IMR-90 (cell line): ENCODE data around the gene KIF4B. TPM values are rescaled to one million over a fixed set of nuclear protein-coding genes. Genes with fewer than 3 reads are reported as not detected.

Experiments used
- ATAC-seq: fragments of 200-7000 bp; cut with Tn5 transposase; 2 replicates; pipeline ENCODE4 v1.9.1; 2020; ENCODE audit warnings: low read depth, mild to moderate bottlenecking, moderate library complexity
- BruUV-seq: library from RNA; stranded (reverse); fragments of 400-500 nt; replicated peaks from 2 replicates; lab custom pipeline; 2021; lab: Mats Ljungman, UMichigan
- CTCF ChIA-PET: fragments of 300-600 bp; formaldehyde crosslinking; extraction: SDS; loops from one replicate; lab custom pipeline; 2021; ENCODE audit warnings: antibody characterized with exemption; lab: Yijun Ruan, JAX
- POLR2A ChIA-PET: fragments of 300-600 bp; sonication (Branson Sonifier 250); formaldehyde crosslinking; loops from one replicate; lab custom pipeline; 2022; ENCODE audit warnings: antibody characterized with exemption; ENCODE audit not compliant: unreplicated experiment; lab: Charles Lee
- DNase-seq: peaks from one replicate; pipeline ENCODE4 v3.0.0; 2013
- H2AFZ ChIP-seq: replicated peaks from 2 replicates; pipeline ENCODE3; 2013; ENCODE audit warnings: low read length, mild to moderate bottlenecking; ENCODE audit not compliant: poor library complexity
- H2AK5ac ChIP-seq: 2 replicates; pipeline ENCODE4 v1.6.1; 2013; ENCODE audit warnings: low read depth, low read length, inconsistent platforms
- H2AK9ac ChIP-seq: replicated peaks from 2 replicates; pipeline ENCODE3; 2013; ENCODE audit warnings: mild to moderate bottlenecking, low read depth, low read length, moderate library complexity; ENCODE audit not compliant: poor library complexity
- H2BK120ac ChIP-seq: 2 replicates; pipeline ENCODE4 v1.6.1; 2013; ENCODE audit warnings: low read depth, low read length, inconsistent platforms
- H2BK15ac ChIP-seq: 3 replicates; pipeline ENCODE4 v1.6.1; 2013; ENCODE audit warnings: low read depth, low read length, inconsistent platforms
- H2BK20ac ChIP-seq: 2 replicates; pipeline ENCODE4 v1.6.1; 2013; ENCODE audit warnings: low read depth, mild to moderate bottlenecking, inconsistent platforms, low read length, moderate library complexity
- H2BK5ac ChIP-seq: 2 replicates; pipeline ENCODE4 v1.6.1; 2013; ENCODE audit warnings: mild to moderate bottlenecking, low read depth, low read length, inconsistent platforms; ENCODE audit not compliant: poor library complexity, severe bottlenecking
- H3K14ac ChIP-seq: replicated peaks from 2 replicates; pipeline ENCODE4 v1.6.1; 2013; ENCODE audit warnings: low read depth, low read length, inconsistent platforms
- H3K18ac ChIP-seq: 2 replicates; pipeline ENCODE4 v1.6.1; 2013; ENCODE audit warnings: low read depth, low read length, control low read depth
- H3K23ac ChIP-seq: 2 replicates; pipeline ENCODE4 v1.6.1; 2013; ENCODE audit warnings: low read depth, low read length, inconsistent platforms
- H3K27ac ChIP-seq: 2 replicates; pipeline ENCODE4 v1.5.1; 2013; ENCODE audit warnings: mild to moderate bottlenecking, control low read depth, low read length; ENCODE audit not compliant: insufficient read depth
- H3K27me3 ChIP-seq: 2 replicates; pipeline ENCODE4 v1.6.1; 2013; ENCODE audit warnings: low read length; ENCODE audit not compliant: control insufficient read depth, insufficient read depth
- H3K36me3 ChIP-seq: 2 replicates; pipeline ENCODE4 v1.6.1; 2013; ENCODE audit warnings: low read length, mixed read lengths; ENCODE audit not compliant: control insufficient read depth, insufficient read depth
- H3K4ac ChIP-seq: 2 replicates; pipeline ENCODE4 v1.6.1; 2013; ENCODE audit warnings: low read depth, low read length, inconsistent platforms
- H3K4me1 ChIP-seq: 2 replicates; pipeline ENCODE4 v1.6.1; 2013; ENCODE audit warnings: low read length, mixed read lengths; ENCODE audit not compliant: control insufficient read depth, insufficient read depth
- H3K4me2 ChIP-seq: 2 replicates; pipeline ENCODE4 v1.6.1; 2013; ENCODE audit warnings: low read depth, mild to moderate bottlenecking, control low read depth, low read length, moderate library complexity
- H3K4me3 ChIP-seq: 2 replicates; pipeline ENCODE4 v1.5.1; 2013; ENCODE audit warnings: low read depth, mild to moderate bottlenecking, control low read depth, low read length, moderate library complexity; ENCODE audit not compliant: insufficient read depth
- H3K56ac ChIP-seq: 2 replicates; pipeline ENCODE4 v1.6.1; 2013; ENCODE audit warnings: low read length, inconsistent platforms; ENCODE audit not compliant: insufficient read depth; ENCODE audit errors: extremely low read depth
- H3K79me1 ChIP-seq, 2 experiments: 2 replicates each; pipeline ENCODE4 v1.6.1; 2013; ENCODE audit warnings: low read length in 2 of 2, inconsistent platforms in 1 of 2, low read depth in 1 of 2
- H3K9ac ChIP-seq: 2 replicates; pipeline ENCODE4 v1.6.1; 2013; ENCODE audit warnings: low read depth, low read length, control low read depth
- H3K9me1 ChIP-seq: 2 replicates; pipeline ENCODE4 v1.6.1; 2013; ENCODE audit warnings: low read length, inconsistent platforms; ENCODE audit not compliant: insufficient read depth
- H3K9me3 ChIP-seq: 2 replicates; pipeline ENCODE4 v1.6.1; 2013; ENCODE audit warnings: low read length; ENCODE audit not compliant: control insufficient read depth, insufficient read depth
- H4K20me1 ChIP-seq: 2 replicates; pipeline ENCODE4 v1.6.1; 2013; ENCODE audit warnings: low read length, inconsistent platforms; ENCODE audit not compliant: insufficient read depth
- H4K5ac ChIP-seq: 2 replicates; pipeline ENCODE4 v1.6.1; 2013; ENCODE audit warnings: mild to moderate bottlenecking, low read depth, low read length, control low read depth
- H4K8ac ChIP-seq, 2 experiments: 2 replicates each; pipeline ENCODE4 v1.6.1; 2013; ENCODE audit warnings: low read depth in 2 of 2, low read length in 2 of 2, control low read depth in 1 of 2, inconsistent platforms in 1 of 2
- H4K91ac ChIP-seq: 2 replicates; pipeline ENCODE4 v1.6.1; 2013; ENCODE audit warnings: low read depth, low read length, inconsistent platforms; ENCODE audit not compliant: insufficient read depth
- USF2 ChIP-seq: fragments of 150-350 bp; IDR thresholded peaks from 2 replicates; pipeline ENCODE4 v1.6.1; 2017; ENCODE audit warnings: mild to moderate bottlenecking, antibody characterized with exemption, low read length, low read depth
- WGBS, 2 experiments: methylation state at CpG; one replicate each; pipeline versions ENCODE4 v1.1.5 to v1.1.7; 2013; ENCODE audit warnings: missing lambda C conversion rate in 2 of 2; ENCODE audit not compliant: insufficient read length in 1 of 2; ENCODE audit errors: extremely low coverage in 2 of 2; 5-methylcytosine and 5-hydroxymethylcytosine counted together
- dilution Hi-C: fragments of 300-500 bp; cut with HindIII; formaldehyde crosslinking; loops from one replicate; pipeline ENCODE4 v1.14.3; 2018; ENCODE audit warnings: low sequenced_read_pairs; ENCODE audit not compliant: unreplicated experiment
- in situ Hi-C: fragments of 300-500 bp; cut with MboI; formaldehyde crosslinking; loops from 3 replicates; pipeline ENCODE4 v1.14.3; 2019; ENCODE audit warnings: low sequenced_read_pairs, inconsistent platforms, mixed read lengths
- intact Hi-C: fragments of 100-400 bp; cut with micrococcal nuclease; formaldehyde crosslinking; loops from 2 replicates; pipeline ENCODE4 v1.10.0; 2022
- polyA plus RNA-seq, 3 experiments: library from polyadenylated mRNA; depleted of rRNA; stranded (reverse); fragments of >200 nt; gene quantifications; 2 replicates each; pipeline ENCODE4 v1.2.3, GENCODE V29; 2012; ENCODE audit warnings: low replicate concordance in 1 of 3
- total RNA-seq: library from RNA; depleted of rRNA; stranded (reverse); fragments of >200 nt; gene quantifications from 2 replicates; pipeline ENCODE4 v1.2.3, GENCODE V29; 2012

Gene KIF4B
- total and polyA plus RNA-seq, 2 of the 4 experiments (the other 2 are of a cell fraction), result under 0.01 to 0.03 TPM

DNA sequence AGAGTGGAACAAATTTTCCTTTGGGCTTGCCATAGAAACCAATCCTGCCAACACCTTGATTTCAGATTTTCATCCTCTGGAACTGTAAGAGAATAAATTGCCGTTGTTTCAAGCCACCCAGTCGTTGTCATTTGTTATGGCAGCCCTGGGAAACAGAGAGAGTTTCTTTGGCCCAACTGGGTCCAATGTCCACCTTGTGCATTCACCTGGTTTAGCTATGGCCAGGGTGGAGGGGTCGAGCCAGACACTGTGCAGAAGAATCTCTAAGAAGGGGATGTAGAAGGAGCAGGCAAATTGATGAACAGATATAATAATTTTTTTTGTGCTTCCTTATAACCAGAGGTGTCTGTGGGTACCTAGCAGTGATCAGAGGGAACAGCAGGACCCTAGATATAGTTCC, 9.8 kb downstream of the KIF4B start:
- H3K36me3 ChIP-seq, result no peaks in the 10 kb centered on the region

More for the DNA sequence above, 9.8 kb downstream of the KIF4B start:
- Histone ChIP-seq H2BK5ac (no peak overlapping the region), H4K20me1 (no peaks in the 10 kb centered on the region), H4K8ac (no peak overlapping the region), H3K4ac (no peak overlapping the region), H2AFZ (no peak overlapping the region), H3K79me1 (no peaks in the 10 kb centered on the region), H3K18ac (no peak overlapping the region), H2BK15ac (no peak overlapping the region), H3K9ac (no peak overlapping the region), H3K14ac (no peak overlapping the region), H3K4me1 (no peaks in the 10 kb centered on the region), H2BK120ac (no peak overlapping the region), H2BK20ac (no peak overlapping the region), H3K4me3 (no peak overlapping the region), H2AK9ac (no peak overlapping the region), H3K9me3 (no peaks in the 10 kb centered on the region), H3K56ac (no peak overlapping the region), H3K27ac (no peak overlapping the region), H2AK5ac (no peak overlapping the region), H3K4me2 (no peak overlapping the region), H3K9me1 (no peaks in the 10 kb centered on the region), H3K27me3 (no peaks in the 10 kb centered on the region), H4K5ac (no peak overlapping the region), H4K91ac (no peak overlapping the region), H3K23ac (no peak overlapping the region)
- intact Hi-C loops (no loop called here), in situ Hi-C loops (no loop called here), dilution Hi-C loops (no loop called here)
- 14% methylated on average over 2 of the region's 3 CpGs; no CpG with 5 or more reads in 1 of the 2 experiments for WGBS, 2 experiments
- CTCF ChIA-PET, result no interaction called here
- ATAC-seq (no peak), DNase-seq (no peak)
- no peak for TF ChIP-seq USF2
- POLR2A ChIA-PET, result no interaction called here
- BruUV-seq, result no TSS peak
